H1 (cell line): ENCODE data around the gene ZP2. TPM values are rescaled to one million over a fixed set of nuclear protein-coding genes. Genes with fewer than 3 reads are reported as not detected.

Source experiments
- CTCF ChIA-PET: fragments of 300-600 bp; sonication (Branson Sonifier 250); formaldehyde crosslinking; loops from one replicate; lab custom pipeline; 2021; ENCODE audit not compliant: partially characterized antibody; lab: Charles Lee
- POLR2A ChIA-PET: fragments of 300-600 bp; sonication (Branson Sonifier 250); formaldehyde crosslinking; loops from one replicate; lab custom pipeline; 2021; ENCODE audit warnings: inconsistent platforms; ENCODE audit not compliant: partially characterized antibody; lab: Charles Lee
- DNase-seq, 2 experiments: peaks; one replicate each; pipeline versions ENCODE4 v3.0.0 to v3.0.0-alpha.2; 2010 to 2022; ENCODE audit warnings: low spot score in 2 of 2, low read depth in 1 of 2, mixed read lengths in 1 of 2
- FAIRE-seq: peaks from 2 replicates; lab custom pipeline; 2011; peaks lifted over from hg19 to GRCh38; lab: Jason Lieb, UNC
- H2AFZ ChIP-seq: 2 replicates; pipeline ENCODE4 v1.8.1; 2012; ENCODE audit warnings: low read length, inconsistent platforms
- H2AK5ac ChIP-seq: 2 replicates; pipeline ENCODE4 v1.6.1; 2013; ENCODE audit warnings: low read depth, low read length
- H2BK120ac ChIP-seq: replicated peaks from 2 replicates; pipeline ENCODE3; 2013; ENCODE audit warnings: low read depth, low read length, inconsistent platforms
- H2BK12ac ChIP-seq: 2 replicates; pipeline ENCODE4 v1.6.1; 2013; ENCODE audit warnings: low read depth, low read length
- H2BK15ac ChIP-seq: 2 replicates; pipeline ENCODE4 v1.6.1; 2013; ENCODE audit warnings: low read length
- H2BK20ac ChIP-seq: 2 replicates; pipeline ENCODE4 v1.6.1; 2013; ENCODE audit warnings: low read length
- H2BK5ac ChIP-seq: 2 replicates; pipeline ENCODE4 v1.6.1; 2013; ENCODE audit warnings: low read depth, low read length
- H3K14ac ChIP-seq: 2 replicates; pipeline ENCODE4 v1.6.1; 2013; ENCODE audit warnings: inconsistent platforms; ENCODE audit not compliant: insufficient read length
- H3K18ac ChIP-seq: 2 replicates; pipeline ENCODE4 v1.6.1; 2013; ENCODE audit warnings: low read length; ENCODE audit errors: extremely low read depth
- H3K23ac ChIP-seq: 2 replicates; pipeline ENCODE4 v1.6.1; 2013; ENCODE audit warnings: inconsistent platforms; ENCODE audit not compliant: insufficient read length
- H3K23me2 ChIP-seq: 2 replicates; pipeline ENCODE4 v1.6.1; 2013; ENCODE audit warnings: low read depth, low read length
- H3K27ac ChIP-seq: 2 replicates; pipeline ENCODE4 v1.6.1; 2011; ENCODE audit warnings: low read depth, low read length, inconsistent platforms
- H3K27me3 ChIP-seq, 4 experiments: replicated peaks in 1 of 4; 1 replicate in 1 of 4; 2 replicates in 3 of 4; pipeline versions ENCODE4 v1.6.1 to v1.8.1; 2011 to 2013; ENCODE audit warnings: low read length in 3 of 4, mild to moderate bottlenecking in 3 of 4, inconsistent platforms in 2 of 4, mixed read lengths in 2 of 4, moderate library complexity in 1 of 4; ENCODE audit not compliant: control insufficient read depth in 3 of 4, insufficient read depth in 3 of 4; ENCODE audit errors: extremely low read depth in 1 of 4
- H3K36me3 ChIP-seq, 4 experiments: 2 replicates each; pipeline versions ENCODE4 v1.6.1 to v1.8.1; 2011 to 2013; ENCODE audit warnings: mild to moderate bottlenecking in 4 of 4, low read length in 3 of 4, moderate library complexity in 2 of 4, control low read depth in 1 of 4, inconsistent platforms in 1 of 4; ENCODE audit not compliant: insufficient read depth in 4 of 4, control insufficient read depth in 2 of 4
- H3K4ac ChIP-seq: replicated peaks from 2 replicates; pipeline ENCODE3; 2013; ENCODE audit warnings: low read length, low read depth, mixed read lengths, inconsistent platforms; ENCODE audit not compliant: insufficient read length
- H3K4me1 ChIP-seq, 4 experiments: replicated peaks in 1 of 4; 1 replicate in 1 of 4; 2 replicates in 3 of 4; pipeline versions ENCODE4 v1.6.1 to v1.8.1; 2011 to 2013; ENCODE audit warnings: low read length in 3 of 4, inconsistent platforms in 2 of 4, mixed read lengths in 1 of 4; ENCODE audit not compliant: insufficient read depth in 4 of 4, control insufficient read depth in 3 of 4
- H3K4me2 ChIP-seq, 2 experiments: 2 replicates each; pipeline versions ENCODE4 v1.6.1 to v1.8.1; 2011 to 2013; ENCODE audit warnings: low read depth in 2 of 2, low read length in 2 of 2, control low read depth in 1 of 2, inconsistent platforms in 1 of 2, mild to moderate bottlenecking in 1 of 2; ENCODE audit not compliant: insufficient read depth in 1 of 2
- H3K4me3 ChIP-seq, 4 experiments: fragments of 200-600, 300-600 bp in 1 of 4; sonication (generic), shearing (Covaris generic), sonication (Bioruptor Twin) in 1 of 4; 2 replicates each; pipeline versions ENCODE4 v1.5.1 to v1.8.1; 2011 to 2016; ENCODE audit warnings: low read length in 4 of 4, low read depth in 3 of 4, control low read depth in 2 of 4, inconsistent platforms in 2 of 4, mild to moderate bottlenecking in 2 of 4, mixed read lengths in 1 of 4, moderate library complexity in 1 of 4; ENCODE audit not compliant: insufficient read depth in 2 of 4; ENCODE audit errors: extremely low read depth in 1 of 4
- H3K56ac ChIP-seq: replicated peaks from 2 replicates; pipeline ENCODE3; 2013; ENCODE audit warnings: low read depth, mild to moderate bottlenecking, mixed read lengths, low read length, inconsistent platforms; ENCODE audit not compliant: insufficient read length
- H3K79me1 ChIP-seq: 2 replicates; pipeline ENCODE4 v1.6.1; 2013; ENCODE audit warnings: low read depth, low read length, control low read depth
- H3K79me2 ChIP-seq, 2 experiments: 2 replicates each; pipeline versions ENCODE4 v1.6.1 to v1.8.1; 2012 to 2013; ENCODE audit warnings: low read length in 2 of 2, mild to moderate bottlenecking in 2 of 2, inconsistent platforms in 1 of 2; ENCODE audit not compliant: insufficient read depth in 2 of 2, control insufficient read depth in 1 of 2
- H3K9ac ChIP-seq, 4 experiments: replicated peaks in 1 of 4; 1 replicate in 1 of 4; 2 replicates in 3 of 4; pipeline versions ENCODE4 v1.6.1 to v1.8.1; 2011 to 2013; ENCODE audit warnings: low read depth in 3 of 4, low read length in 3 of 4, control low read depth in 2 of 4, mild to moderate bottlenecking in 2 of 4, moderate library complexity in 2 of 4, inconsistent platforms in 1 of 4; ENCODE audit errors: extremely low read depth in 1 of 4
- H3K9me3 ChIP-seq, 2 experiments: 2 replicates each; pipeline versions ENCODE4 v1.6.1 to v1.8.1; 2012 to 2013; ENCODE audit warnings: mild to moderate bottlenecking in 2 of 2, moderate library complexity in 2 of 2, control low read depth in 1 of 2, inconsistent platforms in 1 of 2, low read depth in 1 of 2, low read length in 1 of 2, mixed read lengths in 1 of 2; ENCODE audit not compliant: insufficient read depth in 2 of 2
- H4K20me1 ChIP-seq, 2 experiments: replicated peaks in 1 of 2; 2 replicates each; pipeline versions ENCODE3 to v1.8.1; 2011 to 2013; ENCODE audit warnings: inconsistent platforms in 2 of 2, low read length in 2 of 2, mild to moderate bottlenecking in 1 of 2; ENCODE audit not compliant: insufficient read depth in 2 of 2, control insufficient read depth in 1 of 2
- H4K5ac ChIP-seq: 2 replicates; pipeline ENCODE4 v1.6.1; 2013; ENCODE audit warnings: low read length, low read depth, mixed read lengths, inconsistent platforms; ENCODE audit not compliant: insufficient read length
- H4K8ac ChIP-seq: 2 replicates; pipeline ENCODE4 v1.8.0; 2013; ENCODE audit warnings: mild to moderate bottlenecking, moderate library complexity, low read length, inconsistent platforms; ENCODE audit not compliant: insufficient read depth; ENCODE audit errors: extremely low read depth
- H4K91ac ChIP-seq: replicated peaks from 2 replicates; pipeline ENCODE3; 2013; ENCODE audit warnings: low read length, mixed read lengths, inconsistent platforms; ENCODE audit not compliant: insufficient read length
- CBX8 ChIP-seq: fragments of 300-800, 300-1000 bp; sonication (generic); IDR thresholded peaks from 2 replicates; pipeline ENCODE4 v1.7.1; 2016; ENCODE audit warnings: low read depth, low read length, borderline replicate concordance
- HDAC6 ChIP-seq: IDR thresholded peaks from one replicate; pipeline ENCODE4 v1.7.1; 2012; ENCODE audit warnings: low read depth, mild to moderate bottlenecking, inconsistent platforms, low read length, moderate library complexity
- MAFK ChIP-seq: IDR thresholded peaks from 2 replicates; pipeline ENCODE4 v1.6.1; 2012; ENCODE audit warnings: low read depth, mild to moderate bottlenecking, improper control_type of control experiment, low read length
- NRF1 ChIP-seq: IDR thresholded peaks from 2 replicates; pipeline ENCODE4 v1.6.1; 2011; ENCODE audit warnings: mild to moderate bottlenecking, low read depth, low read length, improper control_type of control experiment
- RFX5 ChIP-seq: IDR thresholded peaks from 2 replicates; pipeline ENCODE4 v1.6.1; 2011; ENCODE audit warnings: low read depth, low read length, improper control_type of control experiment, borderline replicate concordance
- TEAD4 ChIP-seq: IDR thresholded peaks from 2 replicates; pipeline ENCODE4 v1.6.1; 2012; ENCODE audit warnings: low read depth, low read length, inconsistent platforms, mixed read lengths
- WGBS, 2 experiments: shearing (Covaris generic) in 1 of 2; methylation state at CpG; one replicate each; pipeline versions ENCODE4 v1.1.6 to v1.1.7; 2013 to 2015; ENCODE audit warnings: low lambda C conversion rate in 2 of 2, mixed read lengths in 2 of 2, inconsistent platforms in 1 of 2, low coverage in 1 of 2, missing lambda C conversion rate in 1 of 2; ENCODE audit not compliant: insufficient replicate concordance in 2 of 2, insufficient coverage in 1 of 2, insufficient read length in 1 of 2; ENCODE audit errors: extremely low coverage in 1 of 2, missing lambda C conversion rate in 1 of 2; 5-methylcytosine and 5-hydroxymethylcytosine counted together
- polyA plus RNA-seq, 7 experiments: library from polyadenylated mRNA; depleted of rRNA in 3 of 7; stranded (reverse) in 5 of 7; unstranded in 2 of 7; fragments of >200 nt in 5 of 7; fragments of 200-250 nt in 2 of 7; gene quantifications; 1 replicate in 5 of 7; 2 replicates in 1 of 7; 4 replicates in 1 of 7; pipeline versions ENCODE4 v1.2.1 to v1.2.3, GENCODE V29; 2011 to 2013; ENCODE audit warnings: missing spikeins in 2 of 7, mixed read lengths in 2 of 7
- total RNA-seq: library from RNA; stranded (reverse); fragmentation: NEBNext Ultra II Directional; extraction: Animal tissue kit (Norgen Biotek cat#: 25700); gene quantifications from 2 replicates; pipeline ENCODE4 v1.2.1, GENCODE V29; 2021

ZP2 gene
- total and polyA plus RNA-seq, 2 of the 8 experiments (the other 6 are each of a cell fraction or from before 2014, with no cell fraction given) = not detected

DNA sequence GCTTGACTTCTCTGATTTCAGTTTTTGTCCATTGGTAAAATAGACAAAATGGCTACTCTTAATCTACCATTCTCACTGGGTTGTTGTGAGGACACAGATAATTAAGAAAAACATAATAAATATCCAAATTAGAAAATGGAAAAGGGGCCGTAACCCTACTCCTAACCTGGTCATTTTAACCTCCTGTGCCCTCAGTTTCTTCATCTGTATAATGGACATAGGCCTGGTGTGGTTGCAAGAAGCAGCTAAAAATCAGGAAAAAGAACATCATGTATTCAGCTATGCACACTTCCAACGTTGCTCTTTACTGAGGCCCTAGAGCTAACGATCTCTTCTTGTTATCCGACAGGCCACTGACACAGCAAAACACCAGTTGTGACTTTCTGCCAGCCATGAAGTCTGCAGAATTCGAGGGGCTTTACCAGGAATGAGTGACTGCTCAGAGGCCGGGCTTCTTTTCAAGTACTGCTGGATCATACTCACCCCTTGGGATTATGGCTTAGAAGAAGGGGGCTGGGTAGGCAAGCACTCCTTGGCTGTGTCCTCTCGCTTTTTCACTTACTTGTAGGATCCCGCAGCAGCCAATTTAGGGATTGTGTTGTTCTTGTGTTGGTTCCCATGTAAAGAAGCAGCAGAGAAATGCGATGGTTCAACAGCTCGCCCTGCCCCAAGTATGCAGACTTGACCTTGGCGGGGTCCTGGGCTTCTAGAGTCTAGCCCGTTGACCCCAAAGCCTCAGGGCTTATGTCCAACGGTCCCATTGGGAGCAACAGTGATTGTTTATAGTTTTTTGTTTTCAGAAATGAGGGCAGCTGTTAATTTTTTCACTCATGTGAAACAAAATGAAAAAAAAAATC lies 32.0 kb downstream of the ZP2 start:
- Histone ChIP-seq H2BK120ac (no peak overlapping the region), H2BK12ac (no peak overlapping the region), H2AK5ac (no peak overlapping the region), H3K23me2 (no peaks in the 10 kb centered on the region), H3K27ac (no peak overlapping the region), H3K36me3 (peaks cover 21 to 75% (median 62%) of the 10 kb centered on the region in 4 experiments), H3K9me3 (peaks cover 10% of the 10 kb centered on the region in 2 experiments), H3K56ac (no peak overlapping the region), H2BK5ac (no peak overlapping the region), H2BK20ac (no peak overlapping the region), H3K79me2 (no peaks in the 10 kb centered on the region), H3K27me3 (no peaks in the 10 kb centered on the region), H3K4me1 (no peaks in the 10 kb centered on the region), H3K23ac (no peak overlapping the region), H3K18ac (no peak overlapping the region), H3K9ac (no peak overlapping the region), H2BK15ac (no peak overlapping the region), H3K79me1 (no peaks in the 10 kb centered on the region), H4K8ac (no peak overlapping the region), H3K4me3 (no peak overlapping the region), H4K91ac (no peak overlapping the region), H4K5ac (no peak overlapping the region), H3K14ac (no peak overlapping the region), H3K4me2 (no peak overlapping the region), H2AFZ (no peak overlapping the region), H3K4ac (no peak overlapping the region), H4K20me1 (no peaks in the 10 kb centered on the region)
- DNase-seq = no peak
- ChIA-PET POLR2A (interaction anchor here (0.6 kb wide), 1 partner anchor 19 kb away, joined by 4 read pairs; no protein-coding TSS in a partner anchor), CTCF (interaction anchor here (0.5 to 1.2 kb wide), 4 partner anchors 9 to 1557 kb away, joined by 3 to 5 read pairs (median 4); no protein-coding TSS in a partner anchor)
- FAIRE-seq = no peak
- WGBS, 2 experiments = 91% methylated on average over 13 of the region's 13 CpGs; no CpG with 5 or more reads in 1 of the 2 experiments
- TF ChIP-seq RFX5 (no peak), CBX8 (no peak), MAFK (no peak), HDAC6 (no peak), NRF1 (no peak), TEAD4 (no peak)
